NCI-H2081 treated with DMSO at 0.1 percent for 48 hours (cell line): Measurements from ENCODE around the gene DDX19B.
"Not testable (repeated sequence)": the region's sequence is repeated elsewhere in the genome, so short reads cannot be mapped to it uniquely, and the experiment has no call there.

Experiments
- DNase-seq: peaks from one replicate; lab custom pipeline; 2025; lab: John Stamatoyannopoulos, UW

The DDX19B gene

GRCh38 chr16:70287304-70287971 lies 11.5 kb upstream of the DDX19B start:
- DNase-seq: not testable (repeated sequence)

GRCh38 chr16:70289229-70290094 lies 9.5 kb upstream of the DDX19B start, which contains the start of gene AARS1:
Gene AARS1 (minus strand): TSS chr16:70289506. CDS start chr16:70282763, 6,743 bp downstream.
- DNase-seq: peak; percentile 92

DNA sequence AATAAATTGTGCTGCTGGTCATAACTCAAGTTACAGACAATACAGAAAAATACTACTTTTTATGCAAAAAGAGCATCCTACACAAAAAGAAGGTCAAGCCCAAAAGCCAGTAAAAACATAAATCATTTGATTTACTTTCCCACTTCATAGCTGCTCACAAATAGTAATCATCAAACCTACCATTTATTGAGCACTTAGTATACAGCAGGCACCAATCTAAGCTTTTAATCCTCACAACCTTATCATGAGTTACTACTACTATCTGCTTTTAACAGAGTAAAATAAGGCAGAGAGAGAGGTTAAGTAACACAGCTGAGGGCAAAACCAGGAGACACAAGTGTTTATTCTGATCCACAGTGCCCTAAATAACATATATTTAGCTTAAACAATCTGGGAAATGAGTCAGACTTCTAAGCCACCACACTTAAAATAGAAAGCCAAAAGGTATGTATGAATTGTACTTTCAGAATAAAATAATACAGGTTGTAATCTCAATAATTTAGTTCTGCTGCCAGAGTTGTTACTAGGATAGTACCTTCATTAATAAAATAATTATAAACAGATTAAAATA lies 8.0 kb upstream of the DDX19B start:
- DNase-seq: no peak

- not testable (repeated sequence) for DNase-seq
Measured at GRCh38 chr16:70292148-70292547, 6.8 kb upstream of the DDX19B start.

DNA sequence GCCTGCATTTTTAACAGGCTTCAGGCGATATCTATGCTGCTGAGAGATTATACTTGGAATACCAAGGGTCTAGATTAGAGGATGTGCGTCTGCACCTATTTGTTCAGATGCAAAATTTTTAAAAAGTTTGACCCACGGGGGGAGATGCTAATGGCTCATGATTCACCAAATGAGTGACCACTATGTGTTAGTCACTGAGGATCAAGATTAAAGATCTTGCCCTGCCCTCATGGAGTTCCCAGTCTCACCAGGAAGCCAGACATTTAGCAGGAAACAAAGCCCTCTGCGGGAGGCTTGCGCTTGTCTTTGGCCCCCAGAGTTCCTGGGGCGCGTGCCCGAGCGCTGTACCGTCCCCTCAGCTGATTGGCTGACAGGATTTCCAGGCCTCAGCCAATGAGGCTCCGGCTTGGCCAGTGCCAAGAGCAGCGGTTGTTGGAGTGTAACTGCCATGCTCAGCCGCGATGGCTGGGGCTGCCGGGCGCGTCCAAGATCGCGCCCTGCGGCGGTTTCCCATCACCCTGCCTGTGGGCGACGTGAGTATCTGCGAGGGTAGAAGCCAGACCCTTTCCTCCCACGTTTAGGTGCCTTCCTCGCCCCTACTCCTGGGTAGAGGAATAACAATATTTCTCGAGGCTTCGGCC lies 4.5 kb upstream of the DDX19B start:
- DNase-seq: no peak

DNA sequence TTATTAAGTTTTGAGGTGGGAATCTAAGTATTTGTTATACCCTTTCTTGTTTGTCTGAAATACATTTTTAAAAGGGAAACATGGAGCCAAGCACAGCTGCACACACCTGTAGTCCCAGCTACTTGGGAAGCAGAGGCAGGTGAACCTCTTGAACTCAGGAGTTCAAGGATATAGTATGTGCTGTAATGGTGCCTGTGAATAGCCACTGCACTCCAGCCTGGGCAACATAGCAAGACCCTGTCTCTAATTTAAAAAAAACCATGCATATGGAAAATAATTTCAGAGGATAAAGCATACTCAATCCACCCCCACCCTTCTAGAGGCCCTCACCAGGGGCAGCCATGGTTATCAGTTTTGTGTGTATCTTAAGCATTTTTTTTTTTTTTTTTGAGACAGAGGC lies 3.4 kb upstream of the DDX19B start:
- DNase-seq: no peak

GRCh38 chr16:70301121-70301520 lies 2.1 kb downstream of the DDX19B start:
- DNase-seq: no peak

DNA sequence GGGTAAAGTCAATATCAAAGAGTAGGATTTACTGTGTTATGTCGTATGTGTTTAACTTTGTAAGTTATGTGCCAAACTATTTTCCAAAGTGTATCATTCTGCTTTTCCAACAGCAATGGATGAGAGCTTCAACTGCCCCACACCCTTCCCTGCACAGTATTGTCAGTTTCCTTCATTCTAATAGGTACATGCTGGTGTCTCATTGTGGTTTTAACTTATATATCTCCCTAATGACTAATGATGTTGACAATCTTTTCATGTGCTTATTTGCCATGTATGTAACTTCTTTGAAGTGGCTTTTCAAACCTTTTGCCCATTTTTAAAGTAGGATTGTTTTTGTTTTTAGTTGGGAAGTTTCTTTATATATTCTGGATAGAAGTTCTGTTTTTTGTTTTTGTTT lies 3.8 kb downstream of the DDX19B start:
- DNase-seq: no peak

- DNase-seq: no peak
Measured at GRCh38 chr16:70304892-70305448, 6.0 kb downstream of the DDX19B start.

DNA sequence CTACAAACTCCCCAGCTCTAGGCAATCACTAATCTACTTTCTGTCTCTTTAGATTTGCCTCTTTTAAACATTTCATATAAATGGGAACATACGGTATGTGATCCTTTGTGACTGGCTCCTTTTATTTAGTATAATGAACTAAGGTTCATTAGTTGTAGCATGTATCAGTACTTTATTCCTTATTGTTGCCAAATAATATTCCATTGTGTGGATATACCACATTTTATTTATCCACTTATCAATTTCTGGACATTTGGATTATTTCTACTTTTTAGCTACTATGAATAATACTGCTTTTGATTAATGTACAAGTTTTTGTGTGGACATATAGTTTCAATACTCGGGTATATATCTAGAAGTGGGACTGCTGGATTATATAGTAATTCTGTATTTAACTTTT lies 7.9 kb downstream of the DDX19B start:
- DNase-seq: no peak

- not testable (repeated sequence) for DNase-seq
Measured at GRCh38 chr16:70307726-70308125, 8.7 kb downstream of the DDX19B start.

DNA sequence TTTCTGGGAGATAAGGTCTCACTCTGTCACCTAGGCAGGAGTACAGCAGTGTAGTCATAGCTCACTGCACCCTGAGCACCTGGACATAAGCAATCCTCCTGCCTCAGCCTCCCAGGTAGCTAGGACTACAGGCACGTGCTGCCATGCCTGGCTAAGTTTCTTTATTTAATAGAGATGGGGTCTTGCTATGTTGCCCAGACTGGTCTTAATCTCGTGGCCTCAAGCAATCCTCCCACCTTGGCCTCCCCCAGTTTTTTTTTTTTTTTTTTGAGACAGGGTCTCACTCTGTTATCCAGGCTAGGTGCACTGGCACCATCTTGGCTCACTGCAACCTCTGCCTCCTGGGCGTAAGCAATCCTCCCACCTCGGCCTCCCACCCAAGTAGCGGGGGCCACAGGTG lies 21.1 kb downstream of the DDX19B start:
- DNase-seq: no peak

GRCh38 chr16:70324998-70325747 lies 26.2 kb downstream of the DDX19B start:
- DNase-seq: no peak

DNA sequence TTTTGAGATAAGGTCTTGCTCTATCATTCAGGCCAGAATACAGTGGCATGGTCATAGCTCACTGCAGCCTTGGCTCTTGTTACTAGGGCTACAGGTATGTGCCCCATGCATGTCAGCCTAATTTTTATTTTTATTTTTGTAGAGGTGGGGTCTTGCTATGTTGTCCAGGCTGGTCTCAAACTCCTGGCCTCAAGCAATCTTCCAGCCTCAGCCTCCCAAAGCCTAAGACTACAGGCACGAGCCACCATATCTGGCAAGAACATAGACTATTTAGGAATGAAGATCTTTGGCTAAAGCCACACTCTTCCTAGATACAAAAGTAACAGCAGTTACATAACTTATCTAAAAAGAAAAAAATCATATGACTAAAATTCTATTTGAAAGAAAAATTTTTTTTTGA lies 32.1 kb downstream of the DDX19B start:
- DNase-seq: no peak

GRCh38 chr16:70331588-70332358 lies 32.8 kb downstream of the DDX19B start:
- DNase-seq: no peak

GRCh38 chr16:70332728-70333127 lies 33.7 kb downstream of the DDX19B start:
- DNase-seq: not testable (repeated sequence)

DNA sequence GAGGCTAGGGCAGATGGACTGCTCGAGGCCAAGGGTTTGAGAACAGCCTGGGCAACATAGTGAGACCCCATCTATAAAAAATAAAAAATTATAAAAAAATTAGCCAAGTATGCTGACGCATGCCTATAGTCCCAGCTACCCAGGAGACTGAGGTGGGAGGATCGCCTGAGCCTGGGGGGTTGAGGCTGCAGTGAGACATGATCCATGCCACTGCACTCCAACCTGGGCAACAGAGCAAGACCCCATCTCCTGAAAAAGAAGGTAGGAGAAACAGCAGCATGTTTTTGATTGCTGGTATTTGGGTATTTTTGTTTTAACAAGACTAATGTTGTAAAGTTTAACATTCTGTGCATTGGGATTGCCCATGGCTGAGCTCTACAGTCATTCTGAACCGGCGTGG lies 38.8 kb downstream of the DDX19B start:
- no peak for DNase-seq

GRCh38 chr16:70341600-70341999 lies 42.6 kb downstream of the DDX19B start:
- DNase-seq: no peak

- DNase-seq: no peak
Measured at GRCh38 chr16:70342016-70342415, 43.0 kb downstream of the DDX19B start.

GRCh38 chr16:70345840-70346239 lies 46.9 kb downstream of the DDX19B start:
- DNase-seq: no peak

- DNase-seq: no peak
Measured at GRCh38 chr16:70348991-70349390, 50.0 kb downstream of the DDX19B start.
